Fibroblast of the aortic adventitia (primary cell): ENCODE results near the gene SLIT1. TPM values are rescaled to one million over a fixed set of nuclear protein-coding genes. Genes with fewer than 3 reads are reported as not detected.

Source experiments
- DNase-seq: peaks from one replicate; pipeline ENCODE4 v3.0.0-alpha.2; 2010; ENCODE audit warnings: low read depth
- H3K4me3 ChIP-seq: 2 replicates; pipeline ENCODE4 v1.5.1; 2011; ENCODE audit warnings: low read depth, mild to moderate bottlenecking, control low read depth, low read length, moderate library complexity
- CTCF ChIP-seq: IDR thresholded peaks from 2 replicates; pipeline ENCODE4 v1.5.1; 2011; ENCODE audit warnings: mild to moderate bottlenecking, low read length, control low read depth, inconsistent platforms; ENCODE audit not compliant: insufficient read depth
- total RNA-seq: library from RNA; depleted of rRNA; stranded (reverse); fragments of >200 nt; gene quantifications from 2 replicates; pipeline ENCODE4 v1.2.3, GENCODE V29; 2012; ENCODE audit warnings: low replicate concordance

Gene SLIT1
- total RNA-seq, 1 donor = 0.09 TPM

DNA sequence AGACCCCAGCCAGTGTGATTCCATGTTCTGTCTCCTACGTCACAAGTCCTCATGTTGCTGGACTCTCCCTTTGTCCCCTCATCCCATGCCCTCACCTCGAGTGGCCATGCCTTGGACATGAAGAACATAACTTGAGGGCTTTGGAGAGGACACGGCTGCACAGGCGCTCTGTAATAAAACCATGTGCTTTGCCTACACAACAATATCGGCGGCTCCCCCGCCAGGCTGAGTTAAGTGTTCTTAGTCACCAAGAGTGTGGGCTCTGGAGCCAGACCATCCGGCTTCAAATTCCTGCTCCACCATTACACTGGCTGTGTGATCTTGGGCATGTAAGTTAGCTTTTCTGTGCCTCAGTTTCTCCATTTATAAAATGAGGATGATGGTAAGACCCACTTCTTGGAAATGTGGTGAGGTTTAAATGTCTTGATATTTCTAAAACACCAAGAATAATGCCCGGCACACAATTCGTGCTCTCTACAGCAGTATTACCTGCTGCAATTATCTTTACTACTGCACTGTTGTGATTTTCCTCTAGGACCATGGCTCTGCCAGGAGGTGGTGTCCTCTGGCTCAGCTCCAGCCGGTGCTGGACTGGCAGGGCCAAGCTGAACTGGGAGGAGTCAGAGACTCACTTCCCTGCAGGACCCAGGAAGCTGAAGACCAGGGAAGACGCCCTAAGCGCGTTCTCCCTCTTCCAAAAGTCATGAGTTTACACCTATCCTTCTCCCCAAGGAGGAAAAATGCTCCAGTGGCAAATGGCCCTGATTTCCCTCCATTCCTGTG, 15.7 kb downstream of the SLIT1 start:
- no peak for DNase-seq
- TF ChIP-seq CTCF = no peak
- H3K4me3 ChIP-seq = no peak overlapping the region

- DNase-seq = no peak
- no peak for TF ChIP-seq CTCF
- no peak overlapping the region for H3K4me3 ChIP-seq
Observed at GRCh38 chr10:97169063-97169462, 16.7 kb downstream of the SLIT1 start.

DNA sequence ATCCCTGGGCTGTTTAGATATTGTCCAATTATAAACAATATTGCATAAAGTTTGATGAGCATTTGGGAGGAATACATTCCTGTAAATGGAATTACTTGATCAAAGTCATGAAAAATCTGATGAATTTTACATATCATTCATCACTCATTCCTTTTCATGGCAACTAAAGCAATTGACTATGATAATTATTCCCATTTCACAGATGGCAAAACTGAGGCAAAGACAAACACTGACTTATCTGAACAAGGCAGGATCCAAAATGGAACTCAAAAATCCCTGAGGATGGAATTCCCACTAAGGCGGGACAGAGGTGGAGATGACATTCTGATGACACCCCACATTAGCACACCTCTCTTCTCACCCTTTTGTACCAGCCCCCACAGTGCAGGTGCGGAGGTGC, 17.1 kb downstream of the SLIT1 start:
- no peak overlapping the region for H3K4me3 ChIP-seq
- TF ChIP-seq CTCF = no peak
- DNase-seq = no peak

DNA sequence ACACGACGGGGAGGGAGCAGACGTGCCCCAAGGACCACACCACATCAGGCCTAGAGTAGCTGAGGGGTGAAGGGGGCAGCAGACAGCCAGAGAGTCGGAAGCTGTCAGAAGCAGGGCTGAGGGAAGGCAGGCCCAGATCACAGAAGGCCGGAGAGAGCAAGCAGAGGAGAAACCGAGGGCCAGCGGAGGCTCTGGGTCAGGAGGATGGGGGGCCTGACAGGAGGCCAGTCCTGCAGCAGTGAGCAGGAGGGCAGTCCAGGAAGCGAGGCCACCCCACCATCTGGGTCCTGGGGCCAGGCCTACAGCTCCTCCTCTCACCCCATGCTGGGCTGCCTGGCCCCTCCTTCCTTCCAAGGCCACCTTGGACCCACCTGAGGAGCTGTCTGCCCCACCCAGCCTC, 20.3 kb downstream of the SLIT1 start:
- no peak for TF ChIP-seq CTCF
- no peak for DNase-seq
- H3K4me3 ChIP-seq = no peak overlapping the region

DNA sequence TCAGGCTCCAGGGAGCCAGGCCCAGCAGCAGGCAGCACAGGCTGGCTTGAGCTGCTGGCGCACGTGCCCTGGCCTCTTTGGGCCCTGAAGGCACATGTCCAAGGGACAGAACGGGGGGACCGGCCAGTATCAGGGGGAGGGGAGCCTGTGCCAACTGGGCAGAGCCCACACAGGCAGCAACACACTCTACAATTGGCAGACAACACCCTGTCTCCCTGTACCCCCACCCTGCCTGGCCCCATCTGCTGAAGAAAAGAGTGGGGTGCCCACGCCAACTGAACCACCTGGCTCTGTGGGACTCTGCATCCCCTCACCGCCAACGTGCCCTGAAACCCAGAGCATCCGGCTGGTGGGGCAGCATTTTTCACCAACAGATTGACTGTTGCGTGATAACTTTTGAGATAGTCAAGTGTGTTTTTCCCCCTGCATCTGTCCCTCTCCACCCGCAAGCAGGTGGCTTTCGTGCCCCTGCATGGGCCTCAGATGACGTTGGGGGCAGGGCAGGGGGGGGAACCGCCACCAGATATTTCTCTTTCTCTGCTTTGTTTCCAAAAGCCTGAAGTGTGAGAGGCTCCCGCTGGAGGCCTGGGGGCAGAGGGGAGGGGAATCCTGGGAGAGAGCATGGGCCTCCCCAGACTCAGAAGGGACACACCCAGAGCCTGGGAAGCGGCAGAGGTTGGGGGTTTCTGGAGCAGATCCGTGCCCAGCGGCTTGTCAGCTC, 21.8 kb downstream of the SLIT1 start:
- no peak overlapping the region for H3K4me3 ChIP-seq
- DNase-seq = no peak
- TF ChIP-seq CTCF = no peak

- no peak overlapping the region for H3K4me3 ChIP-seq
- TF ChIP-seq CTCF = no peak
- DNase-seq = no peak
Observed at GRCh38 chr10:97163181-97163580, 22.6 kb downstream of the SLIT1 start.
